ENCODE measurements around the gene INHBB.

Gene INHBB

DNA sequence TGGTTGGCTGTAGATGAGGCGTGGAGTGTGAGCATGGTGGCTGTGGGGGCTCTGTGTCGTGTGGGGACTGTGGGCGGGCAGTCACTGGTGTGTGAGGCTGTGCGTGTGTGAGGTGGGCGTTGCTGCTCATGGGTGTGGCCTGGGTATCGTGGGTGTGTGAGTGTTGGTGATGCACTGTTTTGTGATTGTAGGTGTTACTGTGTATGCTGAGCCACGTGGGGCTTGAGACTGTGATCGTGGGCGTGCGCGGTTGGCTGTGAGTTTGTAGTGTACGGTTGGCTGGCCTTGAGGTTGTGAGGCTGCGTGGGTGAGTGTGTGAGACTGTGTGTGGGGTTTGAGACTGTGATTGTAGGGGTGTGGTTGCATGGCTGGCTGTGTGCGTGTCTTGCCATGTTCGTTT lies 8.5 kb downstream of the INHBB start:
- DNase-seq (ENCODE audit: low read depth in 2 of 3, low spot score in 2 of 3) = no peak

DNA sequence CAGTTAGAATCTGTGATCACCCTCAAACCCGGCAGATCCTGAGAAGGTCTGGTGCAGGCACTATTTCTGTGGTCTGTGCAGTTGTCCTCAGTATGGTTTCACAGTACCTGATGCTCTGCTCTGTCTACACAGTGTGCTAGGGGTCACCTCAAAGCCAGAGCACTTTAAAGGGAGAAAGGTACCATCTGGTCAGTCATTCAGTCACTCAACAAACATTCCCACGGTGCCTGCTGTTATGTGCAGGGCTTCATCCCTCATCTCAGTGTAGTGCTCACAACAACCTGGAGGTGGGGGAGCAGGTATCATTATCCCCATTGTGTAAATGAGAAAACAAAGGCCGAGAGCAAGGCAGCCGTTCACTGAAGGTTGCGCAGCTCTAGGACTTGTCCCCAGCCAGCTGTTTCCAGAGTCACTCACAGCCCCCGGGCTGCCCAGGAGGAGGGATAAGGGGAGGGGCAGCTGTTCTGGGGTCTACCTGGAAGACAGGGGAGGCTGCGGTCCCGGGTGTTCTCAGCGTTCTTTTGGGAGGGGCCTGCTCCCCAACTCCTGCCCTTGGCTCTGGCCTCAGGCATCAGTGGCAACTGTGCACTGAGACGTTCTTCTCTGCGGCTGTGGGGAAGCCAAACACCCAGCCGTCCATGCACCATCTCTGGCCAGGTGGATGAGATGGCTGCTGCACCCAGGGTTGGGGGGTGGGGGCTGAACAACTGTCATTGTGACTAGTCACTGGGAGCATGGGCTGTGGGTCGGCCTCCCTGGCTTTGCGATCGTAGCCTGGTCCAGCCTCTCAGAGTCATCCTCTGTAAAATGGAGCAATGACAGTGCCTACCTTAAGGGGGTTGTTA lies 9.2 kb downstream of the INHBB start:
- no peak for DNase-seq (ENCODE audit: low read depth in 2 of 3, low spot score in 2 of 3)

DNA sequence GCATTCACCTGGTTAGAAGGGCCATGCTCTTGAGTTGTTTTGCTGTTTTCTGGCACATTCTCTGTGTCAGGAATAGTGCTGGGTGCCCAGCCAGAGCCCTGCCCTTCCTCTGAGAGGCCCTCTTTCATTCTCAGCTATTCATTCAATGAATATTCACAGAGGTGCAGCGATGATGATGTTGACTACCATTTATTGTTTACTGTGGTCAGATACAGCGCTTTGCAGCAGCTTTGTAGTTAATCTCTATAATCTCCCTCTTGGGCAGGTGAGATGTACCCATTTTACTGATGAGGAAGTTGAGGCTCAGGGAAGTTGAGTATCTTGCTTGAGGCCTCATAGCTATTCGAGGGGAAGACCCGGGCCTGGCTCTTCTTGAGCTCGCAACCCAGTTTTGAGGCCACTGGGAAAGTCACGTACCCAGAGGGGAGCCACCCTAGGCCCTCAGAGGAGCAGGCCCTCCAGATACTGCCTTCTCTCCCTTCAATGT lies 9.9 kb downstream of the INHBB start:
- DNase-seq (ENCODE audit: low read depth in 2 of 3, low spot score in 2 of 3) = no peak

DNA sequence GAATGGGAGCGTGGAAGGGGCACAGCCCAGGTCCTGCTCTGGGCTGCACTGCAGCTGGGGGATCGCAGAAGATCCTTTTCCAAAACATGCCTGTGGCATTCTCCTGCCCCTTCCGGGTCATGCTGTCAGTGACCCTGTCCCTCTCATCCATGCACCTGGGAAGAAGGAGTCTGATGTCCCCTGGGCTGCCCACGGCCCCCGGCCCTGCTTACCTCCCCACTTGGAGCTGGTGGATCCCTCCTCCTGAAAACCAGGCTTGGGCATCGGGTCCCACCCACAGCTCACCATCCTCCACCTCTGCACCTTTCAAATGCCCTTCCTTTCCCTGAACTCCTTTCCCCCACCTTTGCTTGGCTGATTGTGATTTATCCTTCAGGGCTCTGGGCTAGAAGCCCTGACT lies 11.8 kb downstream of the INHBB start:
- no peak for DNase-seq (ENCODE audit: low read depth in 2 of 3, low spot score in 2 of 3)

DNA sequence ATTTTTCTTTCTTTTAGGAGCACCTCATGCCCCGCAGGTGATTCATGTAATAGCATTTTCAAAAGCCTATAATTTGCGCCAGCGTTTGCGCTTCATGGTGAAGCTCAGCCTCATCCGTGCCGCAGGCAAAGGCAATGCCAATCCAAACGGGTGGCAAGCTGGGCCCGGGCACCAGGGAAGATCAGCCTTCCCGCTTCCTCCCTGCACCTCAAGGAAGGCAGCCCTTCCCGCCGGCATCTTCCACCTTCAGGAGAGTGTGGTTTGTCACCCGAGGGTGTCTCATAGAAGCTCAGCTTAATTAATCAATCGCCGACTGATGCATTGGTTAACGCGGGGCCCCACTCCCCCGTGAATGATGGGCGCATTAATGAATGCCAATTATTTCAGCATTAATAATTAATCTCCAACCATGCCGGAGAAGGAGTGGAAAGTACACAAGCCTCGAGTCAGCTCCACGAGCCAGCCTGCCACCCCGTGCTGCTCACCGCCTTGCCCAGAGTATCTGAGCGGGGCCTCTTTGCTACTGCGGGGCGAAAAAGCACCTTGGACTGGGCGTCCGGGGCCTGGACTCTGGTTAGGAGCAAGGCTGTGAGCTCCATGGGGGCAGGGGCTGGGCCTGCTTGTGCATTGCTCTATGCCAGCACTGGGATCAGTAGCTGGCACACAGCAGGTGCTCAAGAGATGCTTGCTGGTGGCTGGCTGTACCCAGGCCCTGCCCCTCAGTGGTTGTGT lies 13.0 kb downstream of the INHBB start:
- DNase-seq (ENCODE audit: low read depth in 2 of 3, low spot score in 2 of 3) = no peak

DNA sequence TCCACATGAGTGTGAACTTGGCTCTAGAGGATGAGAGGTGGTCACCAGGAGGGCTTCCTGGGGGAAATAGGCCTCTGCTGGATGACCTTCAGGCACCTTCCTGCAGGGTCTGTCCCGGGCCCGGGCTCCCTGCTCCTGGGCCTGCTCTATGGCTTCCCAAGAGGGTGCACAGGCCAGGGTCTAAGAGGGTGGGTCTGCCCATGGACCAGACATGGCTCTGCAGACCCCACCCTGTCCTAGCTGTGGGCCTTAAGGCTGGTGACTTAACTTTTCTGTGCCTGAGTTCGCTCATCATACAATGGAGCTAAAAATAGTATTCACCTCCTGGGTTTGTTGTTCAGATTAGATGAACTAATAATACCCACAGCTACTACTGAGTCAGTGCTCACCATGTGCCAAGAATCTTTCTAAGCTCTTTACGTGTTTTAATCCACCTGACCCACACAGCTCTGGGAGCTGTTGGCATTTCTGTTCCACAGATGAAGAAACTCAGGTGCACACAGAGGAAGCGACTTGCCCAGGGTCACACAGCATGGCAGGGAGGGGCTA lies 14.4 kb downstream of the INHBB start:
- no peak for DNase-seq (ENCODE audit: low read depth in 2 of 3, low spot score in 2 of 3)

GRCh38 chr2:120362926-120363325 lies 17.0 kb downstream of the INHBB start:
- no peak for DNase-seq (ENCODE audit: low read depth in 2 of 3, low spot score in 2 of 3)

GRCh38 chr2:120365236-120365793 lies 19.4 kb downstream of the INHBB start:
- DNase-seq (ENCODE audit: low read depth in 2 of 3, low spot score in 2 of 3) = no peak

DNA sequence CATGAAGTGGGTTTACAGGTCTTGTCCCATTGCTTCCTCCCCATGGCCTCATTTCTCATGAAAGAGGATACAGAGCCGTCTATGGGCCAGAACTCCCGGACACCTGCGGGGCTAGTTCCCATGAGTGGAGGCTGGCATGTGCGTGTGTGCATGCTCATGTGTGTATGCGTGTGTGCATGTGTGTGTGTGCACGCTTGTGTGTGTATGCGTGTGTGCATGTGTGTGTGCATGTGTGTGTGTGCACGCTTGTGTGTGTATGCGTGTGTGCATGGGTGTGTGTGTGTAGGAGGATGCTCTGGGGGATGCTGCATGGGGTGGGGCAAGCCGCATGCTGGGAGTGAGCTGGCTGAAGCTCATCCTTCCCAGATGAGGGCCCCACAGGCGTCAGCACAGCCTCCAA lies 20.8 kb downstream of the INHBB start:
- no peak for DNase-seq (ENCODE audit: low read depth in 2 of 3, low spot score in 2 of 3)

- no peak for DNase-seq (ENCODE audit: low read depth in 2 of 3, low spot score in 2 of 3)
Measured at GRCh38 chr2:120367221-120367620, 21.3 kb downstream of the INHBB start.

- no peak for DNase-seq (ENCODE audit: low read depth in 2 of 3, low spot score in 2 of 3)
Measured at GRCh38 chr2:120367649-120368048, 21.7 kb downstream of the INHBB start.

GRCh38 chr2:120368086-120368485 lies 22.1 kb downstream of the INHBB start:
- DNase-seq (ENCODE audit: low read depth in 2 of 3, low spot score in 2 of 3) = no peak

GRCh38 chr2:120369250-120369649 lies 23.3 kb downstream of the INHBB start:
- no peak for DNase-seq (ENCODE audit: low read depth in 2 of 3, low spot score in 2 of 3)

DNA sequence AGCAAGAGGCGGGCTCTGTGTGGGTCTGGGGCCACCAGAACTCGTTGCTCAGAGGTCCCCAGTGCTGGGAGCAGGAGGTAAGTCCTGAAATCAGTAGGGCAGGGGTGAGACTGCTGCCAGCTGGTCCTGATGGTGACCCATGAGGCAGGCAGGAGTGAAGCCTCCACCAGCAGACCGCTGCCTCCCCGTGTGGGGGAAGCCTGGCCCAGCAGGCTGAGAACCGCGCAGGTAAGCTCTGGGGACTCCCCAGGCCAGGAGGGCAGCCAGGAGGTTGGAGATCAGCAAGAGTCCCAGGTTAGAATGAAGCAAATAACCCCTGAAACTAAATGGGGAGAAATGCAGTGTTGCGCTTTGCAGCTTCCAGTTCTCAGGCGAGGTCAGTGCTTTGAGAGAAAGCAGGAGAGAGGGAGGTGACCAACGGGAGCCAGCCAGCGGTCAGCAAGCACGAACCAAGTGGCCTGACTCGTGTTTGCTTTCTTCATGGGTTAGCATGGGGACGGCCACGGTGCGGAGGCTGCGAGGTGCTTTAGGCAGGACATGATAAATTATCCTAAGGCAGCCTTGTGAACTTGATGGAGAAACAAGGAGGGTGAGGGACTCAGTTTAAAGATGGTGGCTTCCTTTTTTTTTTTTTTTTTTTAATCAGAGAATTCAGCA lies 26.2 kb downstream of the INHBB start:
- no peak for DNase-seq (ENCODE audit: low read depth in 2 of 3, low spot score in 2 of 3)

DNA sequence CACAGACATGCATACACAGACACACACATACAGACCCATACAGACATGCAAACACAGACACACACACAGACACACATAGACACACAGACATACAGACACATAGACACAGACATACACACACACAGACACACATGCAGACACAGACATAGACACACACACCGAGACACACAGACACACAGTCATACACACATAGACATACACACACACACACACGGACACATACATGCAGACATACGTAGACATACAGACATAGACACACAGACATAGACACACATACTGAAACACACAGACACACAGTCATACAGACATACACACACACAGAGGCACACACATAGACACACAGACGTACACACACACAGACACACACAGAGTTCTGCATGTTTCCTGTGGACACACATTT lies 26.9 kb downstream of the INHBB start:
- no peak for DNase-seq (ENCODE audit: low read depth in 2 of 3, low spot score in 2 of 3)

- no peak for DNase-seq (ENCODE audit: low read depth in 2 of 3, low spot score in 2 of 3)
Measured at GRCh38 chr2:120373424-120373823, 27.5 kb downstream of the INHBB start.

DNA sequence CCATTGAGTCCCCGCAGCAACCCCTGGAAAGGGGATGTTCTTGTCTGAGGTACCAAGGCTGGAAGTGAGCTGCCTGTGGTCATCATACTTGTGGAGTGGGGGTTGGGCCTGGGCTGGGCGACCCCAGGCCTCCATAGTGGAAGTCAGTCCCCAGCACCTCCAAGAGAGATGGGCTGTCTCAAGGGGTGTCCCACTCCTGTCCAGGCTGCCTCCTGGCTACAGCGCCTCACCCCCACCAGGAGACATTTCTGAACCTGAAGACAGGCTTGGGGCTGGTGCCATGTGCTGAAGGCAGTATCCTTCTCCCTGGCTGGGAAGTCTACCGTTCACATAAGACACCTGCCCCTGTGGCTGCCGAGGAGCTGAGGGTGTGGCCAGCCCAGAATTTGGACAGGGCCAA lies 28.9 kb downstream of the INHBB start:
- no peak for DNase-seq (ENCODE audit: low read depth in 2 of 3, low spot score in 2 of 3)

DNA sequence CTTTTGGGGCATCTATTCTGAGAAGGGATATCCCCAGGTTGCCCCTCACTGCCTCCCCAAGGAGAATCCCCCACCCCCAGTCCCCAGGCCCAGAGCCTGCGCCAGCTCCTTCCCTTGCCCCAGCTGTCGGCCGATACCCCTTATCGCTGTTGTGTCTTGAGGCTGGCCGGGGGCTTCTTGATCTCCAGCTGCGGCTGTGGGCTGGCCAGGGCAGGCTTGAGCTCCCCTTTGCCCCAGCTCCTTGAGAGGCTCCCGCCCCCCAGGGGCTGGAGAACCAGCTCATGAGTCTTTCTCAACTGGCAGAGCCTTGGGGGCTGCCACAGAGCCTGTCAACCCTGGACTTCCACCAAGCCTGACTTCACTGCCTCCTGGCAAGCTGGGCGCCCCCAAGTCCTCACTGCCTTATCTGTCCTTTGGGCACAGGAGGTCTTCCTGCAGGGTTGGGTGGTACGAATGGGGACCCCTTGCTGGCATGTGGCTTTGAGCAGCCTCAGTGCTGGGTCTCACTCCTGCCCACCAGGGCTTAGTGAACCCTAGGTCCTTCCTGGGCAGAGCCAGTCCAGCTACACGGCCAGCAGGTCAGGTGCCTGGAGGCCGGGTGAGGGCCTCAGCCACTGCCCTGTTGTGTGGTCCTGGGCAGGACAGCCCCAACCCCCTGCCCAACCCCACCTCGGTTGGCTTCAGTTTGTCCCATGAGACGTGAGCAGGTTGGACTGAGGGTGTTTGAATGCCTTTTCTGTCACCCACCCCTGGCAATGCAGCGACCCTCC lies 29.5 kb downstream of the INHBB start:
- no peak for DNase-seq (ENCODE audit: low read depth in 2 of 3, low spot score in 2 of 3)

DNA sequence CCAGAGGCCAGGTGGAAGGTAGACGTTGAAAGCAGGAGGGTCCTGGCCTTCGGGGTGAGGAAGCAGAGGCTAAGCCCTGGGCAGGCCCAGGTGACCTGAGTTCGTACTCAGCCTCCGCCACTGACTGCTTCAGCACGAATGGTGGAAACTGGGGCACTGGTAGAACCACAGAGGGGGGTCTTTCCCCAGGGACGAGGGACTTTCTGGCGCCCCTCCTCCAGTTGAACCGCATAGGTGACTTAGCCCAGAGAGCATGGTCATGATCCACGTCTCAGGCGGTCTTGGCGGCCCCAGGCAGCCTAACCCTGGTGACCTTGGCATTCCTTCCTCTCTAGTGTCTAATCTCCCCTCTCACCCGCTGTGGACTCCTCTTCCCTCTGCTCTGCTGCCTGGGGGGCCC lies 30.2 kb downstream of the INHBB start:
- DNase-seq (ENCODE audit: low read depth in 2 of 3, low spot score in 2 of 3) = no peak
